ENCODE measurements around the gene KIAA1328.

DNA sequence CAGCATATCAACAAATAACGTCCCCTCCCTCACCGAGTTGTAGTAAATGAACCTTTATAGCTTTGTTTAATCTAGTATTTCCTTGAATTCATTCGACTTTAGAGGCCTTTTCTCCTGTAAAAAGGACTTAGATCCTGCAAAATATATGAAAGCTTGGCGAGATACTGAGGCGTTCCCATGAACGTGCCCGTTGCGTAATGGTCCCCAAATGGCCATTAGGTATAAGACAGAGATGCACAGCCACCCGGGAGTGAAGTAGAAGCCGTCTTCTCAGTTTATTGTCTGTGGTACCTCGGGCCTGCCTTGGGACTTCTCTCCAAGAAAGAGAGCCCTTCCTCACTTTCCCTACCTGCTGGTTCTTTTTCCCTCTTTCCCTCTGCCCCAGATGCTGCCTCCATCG, 426.0 kb downstream of the KIAA1328 start:
- TF ChIP-seq POLR2A (IDR thresholded peaks at IDR 0.05; ENCODE audit: low read length) (no peak), GATA1 (IDR thresholded peaks at IDR 0.05; ENCODE audit: low read depth, low read length) (no peak)

All from erythroblast (primary cell).